ENCODE data around the gene SPAG7.

Gene SPAG7

DNA sequence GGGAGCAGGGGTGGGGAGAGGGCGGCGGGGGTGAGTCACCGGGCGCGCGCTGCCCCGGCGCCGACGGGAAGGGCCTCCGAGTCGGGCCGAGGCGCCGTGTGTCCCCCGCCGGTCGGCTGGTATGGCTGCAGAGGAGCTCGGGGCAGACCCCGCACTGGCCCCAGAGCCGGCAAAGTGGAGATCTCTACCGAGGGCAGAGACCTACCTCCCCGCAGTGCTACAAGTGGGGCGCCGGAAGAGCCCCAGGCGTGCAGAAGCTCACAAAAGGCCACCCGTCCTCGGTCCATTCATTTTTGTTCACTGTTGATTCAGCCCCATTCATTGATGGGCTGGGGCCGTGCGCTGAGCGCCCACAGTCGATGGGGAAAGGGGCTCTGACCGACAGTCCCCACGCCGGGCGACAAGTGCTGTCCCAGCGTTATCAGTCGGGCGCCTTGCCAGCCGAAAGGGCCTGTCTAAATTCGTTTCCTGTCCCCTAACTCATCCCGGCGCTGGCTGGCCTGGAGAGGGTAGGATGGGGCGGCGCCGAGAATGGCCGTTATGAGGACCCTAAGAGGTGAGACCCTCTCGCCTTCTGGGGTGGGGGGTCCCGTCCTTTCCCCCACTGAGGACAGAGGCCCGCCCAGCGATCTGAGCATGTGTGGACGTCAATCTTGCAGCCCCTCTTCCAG lies 17.4 kb downstream of the SPAG7 start:
- peak in 1 of 2 donors; percentile 38 for DNase-seq

DNA sequence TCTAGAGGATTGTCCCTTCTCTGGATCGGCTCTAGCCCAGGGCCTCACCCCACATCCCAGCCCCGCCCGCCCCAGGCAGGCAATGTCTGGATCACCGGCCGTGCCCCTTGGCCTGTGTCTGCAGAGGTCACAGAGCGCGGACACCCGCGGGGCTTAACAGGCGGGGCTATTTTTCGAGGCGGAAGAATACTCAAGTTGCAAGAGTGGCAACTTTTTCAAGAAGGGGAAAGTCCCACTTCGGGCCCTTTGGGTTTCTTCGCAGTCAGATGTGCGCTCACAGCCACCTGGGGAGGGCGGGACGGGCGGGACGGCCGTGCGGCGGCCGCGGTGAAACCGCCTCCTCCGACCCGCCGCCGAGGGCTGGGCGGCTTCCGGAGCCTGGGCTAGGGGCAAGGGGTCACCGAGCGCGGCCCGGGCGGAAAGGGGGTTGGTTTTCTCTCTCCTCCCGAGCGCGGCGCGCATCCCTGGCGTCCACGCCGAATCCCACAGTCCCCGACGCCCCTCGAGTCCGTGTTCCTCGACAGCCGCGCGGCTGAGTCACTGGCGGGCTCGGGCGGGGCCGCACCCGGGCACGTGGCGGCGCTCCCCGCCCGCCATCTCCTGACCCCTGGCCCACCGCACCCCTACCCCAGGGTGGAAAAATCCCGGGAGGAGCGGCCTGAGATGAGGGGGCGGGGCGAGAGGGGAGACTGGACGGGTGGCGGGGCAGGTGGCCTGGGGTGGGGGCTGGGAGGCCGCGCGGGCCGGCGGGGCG lies 18.1 kb downstream of the SPAG7 start:
- DNase-seq: peak; percentile 86 to 91

DNA sequence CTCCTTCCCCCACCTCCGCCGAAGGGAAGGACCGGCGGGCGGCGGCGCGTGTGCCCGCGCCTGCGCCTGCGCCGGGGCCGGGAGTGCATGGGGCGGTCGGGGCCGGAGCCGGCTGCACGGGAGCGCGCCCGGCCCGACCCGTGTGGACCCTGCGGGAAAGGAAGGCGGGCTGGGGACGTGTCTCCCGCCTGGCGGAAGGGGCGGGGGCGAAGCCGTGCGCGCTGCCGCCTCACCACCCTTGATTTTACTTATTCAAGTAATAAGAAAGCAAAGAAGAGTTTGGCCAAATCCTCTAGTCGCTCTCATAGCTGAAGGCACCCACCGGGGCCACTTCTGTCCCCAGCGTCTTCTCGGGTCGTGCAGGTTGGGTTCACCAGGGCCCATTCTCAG lies 18.7 kb downstream of the SPAG7 start:
- peak; percentile 93 to 95 for DNase-seq

DNA sequence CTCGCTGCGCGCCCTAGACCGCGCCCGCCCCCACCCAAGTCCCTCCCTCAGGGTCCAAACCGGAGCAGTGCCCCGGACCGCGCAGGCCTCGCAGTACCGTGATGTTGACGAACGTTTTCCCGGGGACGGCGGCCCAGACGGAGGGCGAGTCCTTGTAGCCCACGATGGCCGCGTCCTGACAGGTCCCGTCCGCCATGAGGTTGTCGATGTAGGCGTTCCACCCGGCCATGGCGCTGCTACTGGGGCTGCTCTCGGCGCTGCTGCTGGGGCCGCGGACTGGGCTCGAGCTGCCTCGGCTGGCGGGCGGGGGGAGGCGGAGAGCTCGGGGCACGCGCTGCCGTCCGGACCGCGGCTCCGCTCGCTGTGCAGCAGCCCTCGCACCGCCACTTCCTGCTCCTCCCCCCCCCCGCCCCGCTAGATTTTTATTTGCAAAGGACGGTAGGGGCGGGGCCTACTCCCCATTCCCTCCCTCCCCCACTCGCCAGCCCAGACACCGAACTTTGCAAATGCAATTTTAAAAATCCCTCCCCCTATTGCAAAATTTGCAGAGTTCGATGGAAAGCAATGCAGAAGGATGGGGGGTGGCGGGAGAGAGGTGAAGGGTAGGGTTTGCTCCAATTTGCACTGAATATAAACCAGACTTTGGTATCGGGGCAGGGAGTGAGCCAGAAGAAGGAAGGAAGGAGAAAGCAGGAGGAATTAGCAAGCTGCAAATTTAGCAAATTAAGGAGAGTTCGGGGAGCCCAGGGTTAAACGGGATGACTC lies 19.3 kb downstream of the SPAG7 start, which contains the start of gene PFN1:
Gene PFN1 (minus strand): TSS at position 365 of the 765 bp plus-strand sequence. CDS start 136 bp downstream, at position 229.
- peak; percentile 95 to 98 for DNase-seq

DNA sequence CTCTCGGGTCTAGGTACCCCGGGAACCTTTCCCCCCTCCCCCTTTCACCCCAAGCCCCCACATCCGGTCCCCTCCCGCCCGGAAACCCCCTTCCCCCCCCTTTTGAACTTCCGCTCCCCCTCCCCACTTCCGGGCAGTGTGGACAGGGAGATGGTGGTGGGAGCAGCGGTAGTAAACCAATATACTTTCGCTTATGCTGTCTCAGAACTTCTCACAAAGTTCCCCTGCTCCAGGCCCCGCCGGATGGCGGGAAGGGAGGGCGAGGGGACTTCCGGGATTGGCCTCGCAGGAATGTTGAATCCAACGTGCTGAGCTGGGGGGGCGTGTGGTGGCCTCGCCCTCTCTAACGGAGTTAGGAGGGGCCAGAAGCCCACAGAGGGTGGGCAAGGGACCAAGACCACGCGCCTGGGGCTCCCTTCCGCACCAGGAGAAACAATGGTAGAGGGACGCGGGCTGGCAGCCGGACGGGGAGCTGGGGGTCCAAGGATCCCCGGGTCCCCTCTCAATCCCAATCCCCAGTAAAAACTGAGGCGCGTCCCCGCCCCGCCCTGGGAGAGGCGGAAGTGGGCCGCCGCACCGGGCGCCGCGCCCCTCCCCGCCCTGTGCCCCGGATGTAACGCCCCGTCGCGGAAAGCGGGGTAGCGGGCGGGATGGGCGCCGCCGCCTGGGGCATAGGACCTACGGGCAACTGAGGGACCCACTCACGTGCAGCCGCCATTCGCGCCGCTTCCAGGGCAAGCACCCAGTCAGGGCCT lies 20.0 kb downstream of the SPAG7 start:
- peak; percentile 52 to 68 for DNase-seq

DNA sequence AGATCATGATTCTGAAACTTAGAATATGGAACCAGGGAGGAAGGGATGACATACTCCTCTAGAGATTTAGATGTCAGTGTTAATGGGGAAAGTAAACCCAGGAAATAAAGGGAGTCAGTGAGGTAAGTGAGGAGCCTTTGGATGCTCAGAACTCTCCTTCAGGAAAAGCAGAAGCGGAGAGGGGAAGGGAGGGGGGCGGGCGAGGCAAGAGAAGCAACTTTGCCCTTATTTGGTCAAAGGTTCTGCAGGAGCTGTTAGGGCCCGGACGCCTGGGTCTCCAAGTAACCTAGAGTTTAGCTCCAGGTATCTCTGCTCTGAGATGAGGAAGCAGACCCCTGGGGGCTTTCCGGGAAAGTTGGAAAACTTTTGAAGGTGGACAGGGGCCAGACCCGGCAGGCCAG lies 20.6 kb downstream of the SPAG7 start:
- DNase-seq: peak; percentile 22 to 27

DNA sequence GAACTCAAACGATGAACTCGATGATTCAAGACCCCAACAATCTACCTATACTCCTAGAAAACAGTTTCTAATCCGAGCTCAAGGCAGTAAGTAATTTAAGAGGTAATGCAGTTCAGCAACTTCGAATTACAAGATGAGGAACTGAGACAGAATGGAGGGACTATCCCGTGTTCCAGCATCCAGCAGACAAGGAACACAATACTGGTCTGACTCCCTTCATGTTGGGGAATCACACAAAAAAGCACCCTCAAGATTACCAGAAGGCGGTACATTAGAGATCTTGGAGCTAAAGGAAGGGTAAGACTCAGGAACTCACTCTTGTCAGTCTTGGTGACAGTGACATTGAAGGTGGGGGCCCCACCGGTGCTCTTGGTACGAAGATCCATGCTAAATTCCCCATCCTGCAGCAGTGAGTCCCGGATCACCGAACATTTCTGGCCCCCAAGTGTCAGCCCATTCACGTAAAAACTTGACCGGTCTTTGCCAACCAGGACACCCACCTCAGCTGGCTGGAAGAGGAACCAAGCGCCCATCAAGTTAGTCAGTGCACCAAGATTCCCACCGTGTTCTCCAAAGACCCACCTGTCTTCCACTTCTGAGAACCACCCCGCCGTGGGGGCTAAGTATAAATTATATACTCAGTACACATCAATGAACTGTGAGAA lies 21.2 kb downstream of the SPAG7 start:
- DNase-seq: peak in 1 of 2 donors; percentile 25

DNA sequence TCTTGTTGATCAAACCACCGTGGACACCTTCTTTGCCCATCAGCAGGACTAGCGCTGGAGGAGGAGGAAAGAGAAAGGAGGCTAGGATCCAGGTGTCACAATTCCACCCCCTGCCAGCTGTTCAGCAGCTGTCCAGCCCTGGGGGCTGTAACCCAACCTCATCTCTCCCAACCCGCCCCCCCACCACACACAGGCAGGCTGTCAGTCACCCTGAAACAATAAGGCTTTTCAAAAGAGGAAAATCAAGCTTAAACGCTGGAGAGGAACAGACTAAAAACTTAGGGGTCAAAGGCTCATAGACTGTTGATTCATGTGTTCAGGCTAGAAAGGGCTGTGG lies 21.7 kb downstream of the SPAG7 start:
- no peak for DNase-seq

DNA sequence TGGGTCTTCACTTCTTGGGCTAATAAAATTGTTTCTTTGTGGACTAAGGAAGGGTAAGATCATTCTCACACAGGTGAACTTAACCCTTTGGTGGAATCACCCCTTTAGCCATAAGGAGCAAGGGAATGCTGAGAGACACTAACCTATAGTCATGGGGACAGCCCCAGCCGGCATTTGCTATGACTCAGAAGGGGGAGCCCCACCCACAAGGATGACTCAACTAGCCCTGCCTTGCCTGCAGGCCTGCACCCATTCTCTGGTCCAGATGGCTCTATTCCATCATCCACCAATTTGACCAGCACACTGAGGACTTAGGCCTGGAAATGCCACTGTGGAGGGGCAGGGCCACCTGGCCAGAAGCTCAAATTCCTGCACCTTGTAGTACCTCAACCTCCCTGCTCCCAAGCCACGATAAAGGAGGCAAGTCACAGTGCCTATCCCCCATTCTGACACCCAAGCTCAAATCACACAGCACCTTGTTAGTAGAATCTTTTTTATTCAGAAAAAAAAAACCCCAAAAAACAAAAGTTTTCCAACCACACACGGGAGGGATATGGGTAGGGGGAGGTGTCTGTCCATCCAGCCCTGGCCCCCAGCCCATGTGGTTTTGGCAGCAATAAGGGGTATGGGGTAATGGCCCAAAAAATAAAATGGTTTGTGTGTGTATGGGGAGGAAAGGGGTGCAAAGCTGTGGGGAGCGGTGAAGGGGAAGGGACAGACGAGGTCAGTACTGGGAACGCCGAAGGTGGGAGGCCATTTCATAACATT lies 22.3 kb downstream of the SPAG7 start:
- peak; percentile 82 to 90 for DNase-seq

DNA sequence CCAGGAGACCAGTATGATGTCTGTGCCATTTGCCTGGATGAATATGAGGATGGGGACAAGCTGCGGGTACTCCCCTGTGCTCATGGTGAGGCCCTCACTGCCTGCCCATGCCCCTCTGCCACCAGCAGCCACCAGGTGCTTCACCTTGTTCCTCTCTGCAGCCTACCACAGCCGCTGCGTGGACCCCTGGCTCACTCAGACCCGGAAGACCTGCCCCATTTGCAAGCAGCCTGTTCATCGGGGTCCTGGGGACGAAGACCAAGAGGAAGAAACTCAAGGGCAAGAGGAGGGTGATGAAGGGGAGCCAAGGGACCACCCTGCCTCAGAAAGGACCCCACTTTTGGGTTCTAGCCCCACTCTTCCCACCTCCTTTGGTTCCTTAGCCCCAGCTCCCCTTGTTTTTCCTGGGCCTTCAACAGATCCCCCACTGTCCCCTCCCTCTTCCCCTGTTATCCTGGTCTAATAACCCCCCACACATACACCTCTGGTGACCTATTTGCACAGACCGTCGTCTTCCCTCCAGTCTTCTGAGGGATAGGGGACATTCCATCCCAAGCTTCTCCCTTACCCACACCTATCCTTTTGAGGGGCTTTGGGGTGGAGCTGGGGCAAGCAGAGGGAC lies 23.0 kb downstream of the SPAG7 start:
- DNase-seq: no peak

DNA sequence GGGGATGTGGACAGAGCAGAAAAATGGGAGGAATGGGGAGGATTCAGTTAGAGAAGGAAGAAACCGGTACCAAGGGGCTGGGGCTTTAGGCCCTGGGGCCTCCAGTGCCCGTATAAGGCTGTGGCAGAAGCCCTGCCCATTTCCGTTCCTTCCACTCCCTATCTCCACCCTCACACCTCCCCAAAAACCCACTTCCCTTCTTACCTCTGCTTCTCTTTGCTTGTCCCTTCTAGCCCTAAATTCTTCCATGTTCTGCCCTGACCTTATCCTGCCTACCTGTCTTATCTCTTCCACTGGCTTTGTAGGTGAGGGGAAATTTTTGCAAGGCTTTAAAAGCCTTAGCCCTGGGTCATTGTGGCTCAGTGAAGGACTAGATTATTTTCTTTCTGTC lies 23.5 kb downstream of the SPAG7 start:
- DNase-seq: peak in 1 of 2 donors; percentile 31

DNA sequence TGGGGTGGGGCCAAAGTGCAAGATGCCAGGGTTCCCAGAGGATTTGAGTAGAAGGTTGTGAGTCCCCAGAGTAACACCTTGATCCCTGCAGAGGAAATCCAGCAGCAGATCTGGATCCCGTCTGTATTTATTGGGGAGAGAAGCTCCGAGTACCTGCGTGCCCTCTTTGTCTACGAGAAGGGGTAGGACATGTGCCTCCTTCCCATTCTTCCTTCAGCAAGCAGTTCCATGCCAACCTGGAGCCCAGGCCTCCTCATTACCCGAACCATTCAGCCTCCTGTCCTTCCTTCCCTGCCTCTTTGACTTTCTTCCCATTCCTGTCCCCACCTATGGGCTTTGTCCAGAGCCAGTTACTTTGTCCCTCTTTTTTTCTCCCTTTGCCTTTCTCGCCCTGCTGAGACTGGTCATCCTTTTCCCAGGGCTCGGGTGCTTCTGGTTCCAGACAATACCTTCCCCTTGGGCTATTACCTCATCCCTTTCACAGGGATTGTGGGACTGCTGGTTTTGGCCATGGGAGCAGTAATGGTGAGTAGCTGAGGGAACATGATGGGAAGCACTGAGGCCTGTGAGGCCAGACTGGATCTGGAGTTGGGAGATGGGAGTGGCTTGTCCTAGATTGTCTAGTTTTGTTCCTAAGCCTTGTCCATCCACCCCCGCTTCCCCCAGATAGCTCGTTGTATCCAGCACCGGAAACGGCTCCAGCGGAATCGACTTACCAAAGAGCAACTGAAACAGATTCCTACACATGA lies 24.7 kb downstream of the SPAG7 start:
- DNase-seq: no peak

DNA sequence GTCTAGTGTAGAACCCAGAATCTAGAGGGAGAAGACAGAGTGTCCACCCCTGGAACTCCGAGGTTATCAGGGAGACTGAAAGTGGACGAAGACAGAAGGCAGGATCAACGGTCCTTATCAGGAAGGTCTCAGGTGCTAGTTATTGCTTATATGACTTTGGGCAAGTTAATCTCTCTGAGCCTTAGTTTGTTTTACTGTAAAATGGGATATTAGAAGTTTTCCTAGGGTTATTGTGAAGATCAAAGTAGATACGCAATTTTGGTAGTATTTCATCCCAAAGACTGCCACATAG lies 26.4 kb downstream of the SPAG7 start:
- no peak for DNase-seq

DNA sequence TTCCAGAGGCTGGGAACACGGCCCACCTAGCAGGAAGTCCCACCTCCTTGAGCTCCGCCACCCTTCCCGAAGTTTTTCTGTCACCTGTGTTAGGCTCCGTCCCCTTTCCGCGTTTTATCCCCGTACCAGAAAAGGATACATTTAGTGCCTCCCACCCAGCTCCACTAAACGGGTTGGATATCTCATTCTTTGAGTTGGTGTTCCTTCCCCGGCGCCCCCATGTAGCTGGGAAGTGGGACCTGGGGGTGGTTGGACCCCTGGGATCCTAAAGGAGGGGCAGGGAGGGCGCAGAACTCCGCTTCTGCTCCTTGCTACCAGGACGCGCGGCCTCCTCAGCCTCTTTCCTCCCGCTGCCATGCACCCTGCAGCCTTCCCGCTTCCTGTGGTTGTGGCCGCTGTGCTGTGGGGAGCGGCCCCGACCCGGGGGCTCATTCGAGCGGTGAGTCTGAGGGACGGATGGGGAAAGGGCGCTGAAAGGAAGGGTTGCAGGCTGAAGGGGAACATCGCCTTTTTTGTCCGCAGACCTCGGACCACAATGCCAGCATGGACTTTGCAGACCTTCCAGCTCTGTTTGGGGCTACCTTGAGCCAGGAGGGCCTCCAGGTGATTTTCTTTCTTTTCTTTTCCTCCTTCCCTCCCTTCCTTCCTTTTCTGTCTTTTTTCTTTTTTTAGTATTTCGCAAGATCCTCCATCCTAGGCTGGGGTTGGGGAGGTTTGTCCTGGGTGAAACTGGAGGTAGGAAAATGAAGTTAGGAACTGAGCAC lies 26.9 kb downstream of the SPAG7 start:
- peak in 1 of 2 donors; percentile 16 for DNase-seq

DNA sequence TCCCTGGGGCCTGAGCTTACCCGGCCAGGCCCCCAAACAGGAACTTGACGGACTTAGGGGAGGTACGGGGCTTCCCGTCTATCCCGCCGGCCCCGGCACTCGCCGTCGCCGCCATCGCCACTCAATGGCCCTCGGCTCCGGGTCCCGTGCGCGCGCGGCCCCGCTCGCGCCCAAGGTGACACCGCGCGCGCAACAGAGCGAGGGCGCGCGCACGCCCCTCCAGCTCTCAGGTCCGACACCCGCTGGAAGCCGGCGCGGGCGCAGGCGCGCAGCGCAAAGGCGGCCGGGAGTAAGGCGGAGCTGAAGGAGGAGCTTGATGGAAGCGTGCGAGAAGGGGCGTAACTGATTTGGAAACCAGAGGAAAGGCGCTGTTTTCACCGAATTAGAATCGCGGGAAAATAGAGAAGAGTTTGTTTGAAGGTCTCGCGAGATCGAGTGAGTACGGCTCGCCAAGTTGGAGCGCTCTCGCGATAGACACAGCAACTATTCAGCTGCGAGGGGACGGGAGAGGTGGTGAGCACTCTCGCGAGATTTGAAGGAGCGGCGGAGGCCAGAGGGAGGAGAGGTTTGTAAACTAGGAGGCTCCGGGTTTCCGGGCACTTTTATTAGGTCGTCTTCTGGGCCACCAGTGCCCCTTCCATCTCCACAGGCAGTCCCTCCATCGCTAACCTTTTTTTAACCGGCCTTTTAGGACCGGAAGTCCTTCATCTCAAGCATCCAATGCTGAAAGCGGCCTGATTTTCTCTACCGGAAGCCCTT lies 27.6 kb downstream of the SPAG7 start, which contains the start of the genes RNF167 and SLC25A11:
Gene RNF167 (plus strand): TSS at position 473 of the 759 bp plus-strand sequence. CDS start 642 bp downstream, outside the sequence.
Gene SLC25A11 (minus strand): TSS at position 251 of the 759 bp plus-strand sequence. CDS start 136 bp downstream, at position 115.
- DNase-seq: peak; percentile 99 to 100

DNA sequence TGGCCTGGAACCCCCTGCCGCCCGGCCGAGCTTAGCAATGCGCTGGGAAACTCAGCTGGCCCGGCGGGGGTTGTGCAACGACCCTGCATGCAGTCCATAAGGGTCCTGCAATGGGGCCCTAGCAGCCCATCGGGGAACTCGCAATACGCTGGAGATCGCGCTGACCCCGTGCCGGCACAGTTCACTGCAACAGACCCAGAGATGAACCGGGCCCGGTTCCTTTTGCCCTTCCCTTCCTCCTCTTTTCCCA lies 28.1 kb downstream of the SPAG7 start:
- no peak for DNase-seq

DNA sequence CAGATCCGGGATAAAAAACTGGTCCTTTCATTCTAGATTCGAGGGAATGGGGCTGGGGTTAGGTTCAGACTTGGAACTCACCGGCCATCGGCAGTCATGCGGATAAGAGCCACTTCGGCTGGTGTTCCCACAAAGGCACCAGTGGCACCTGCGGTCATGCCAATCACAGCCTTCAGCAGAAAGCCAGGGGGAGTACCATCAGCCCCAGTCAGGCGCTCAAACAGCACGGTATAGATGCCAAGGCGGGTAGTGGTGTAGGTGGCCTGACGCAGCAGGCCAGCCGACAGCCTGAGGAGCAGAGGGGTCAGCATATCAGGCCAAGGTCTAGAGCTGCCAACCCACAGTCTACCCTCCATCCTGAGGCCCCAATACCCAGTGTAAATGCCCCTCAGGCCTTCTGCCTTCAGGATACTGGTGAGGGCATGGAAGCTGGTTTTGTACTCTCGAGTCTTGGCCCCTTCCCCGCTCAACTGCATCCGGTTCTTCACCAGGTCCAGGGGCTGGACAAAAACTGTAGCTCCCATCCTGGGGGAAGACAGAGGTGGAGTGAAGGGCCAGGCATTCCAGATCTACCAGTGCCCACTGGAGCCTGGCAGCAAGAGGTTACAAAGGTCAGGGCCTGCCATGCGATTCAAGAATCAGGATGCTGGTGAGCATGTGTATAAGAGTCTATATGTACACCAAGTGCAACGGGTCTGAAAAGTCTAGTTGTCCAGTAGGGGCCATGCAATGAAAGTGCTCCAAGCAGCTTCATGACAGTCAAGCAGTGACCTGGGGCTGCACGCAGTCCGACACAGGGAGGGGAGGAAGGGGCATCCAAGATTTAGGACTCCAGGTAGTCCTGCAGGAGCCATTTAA lies 28.7 kb downstream of the SPAG7 start:
- DNase-seq: peak in 1 of 2 donors; percentile 14

DNA sequence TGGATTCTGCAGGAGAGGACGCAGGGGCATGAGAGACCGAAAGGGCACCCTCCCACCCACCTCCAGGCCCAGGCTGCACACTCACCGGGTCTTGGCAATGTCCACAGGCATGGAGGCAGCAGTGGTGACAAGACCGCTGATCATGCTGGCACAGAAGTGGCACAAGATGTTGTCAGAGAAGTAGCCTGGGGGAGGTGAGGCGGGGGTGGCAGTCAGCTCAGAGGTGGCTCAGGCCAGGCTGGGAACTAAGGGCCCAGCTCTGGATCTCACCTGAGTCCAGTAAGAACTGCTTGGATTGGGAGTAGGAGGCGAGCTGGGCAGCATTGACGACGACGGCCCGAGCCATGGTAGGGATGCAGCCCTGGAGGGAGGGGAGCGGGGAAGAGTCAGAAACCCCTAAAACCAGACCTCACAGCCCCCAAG lies 29.5 kb downstream of the SPAG7 start:
- no peak for DNase-seq

All from inflammatory macrophage (primary cell).